ENCODE data around the gene CNTFR. TPM values are rescaled to one million over a fixed set of nuclear protein-coding genes. Genes with fewer than 3 reads are reported as not detected.

CNTFR gene
- polyA plus RNA-seq, 3 donors, result 31.6 to 48.1 (median 45.5) TPM

GRCh38 chr9:34557426-34558321 lies 31.9 kb downstream of the CNTFR start:
- no peak for DNase-seq

GRCh38 chr9:34556949-34557348 lies 32.6 kb downstream of the CNTFR start:
- DNase-seq, result no peak

GRCh38 chr9:34555936-34556525 lies 33.5 kb downstream of the CNTFR start:
- no peak for DNase-seq

GRCh38 chr9:34555500-34555899 lies 34.0 kb downstream of the CNTFR start:
- DNase-seq, result no peak

GRCh38 chr9:34555002-34555348 lies 34.5 kb downstream of the CNTFR start:
- DNase-seq, result peak; percentile 78

GRCh38 chr9:34554211-34555001 lies 35.1 kb downstream of the CNTFR start:
- no peak for DNase-seq

- DNase-seq, result no peak
These were observed 36.0 kb downstream of the CNTFR start for GRCh38 chr9:34553511-34554021.

GRCh38 chr9:34552986-34553385 lies 36.5 kb downstream of the CNTFR start:
- no peak for DNase-seq

GRCh38 chr9:34552606-34552981 lies 36.9 kb downstream of the CNTFR start:
- DNase-seq, result no peak

GRCh38 chr9:34551751-34552605 lies 37.5 kb downstream of the CNTFR start:
- DNase-seq, result no peak

GRCh38 chr9:34550681-34551270 lies 38.7 kb downstream of the CNTFR start:
- DNase-seq, result no peak

- no peak for DNase-seq
These were observed 39.4 kb downstream of the CNTFR start for GRCh38 chr9:34550016-34550680.

GRCh38 chr9:34549407-34549732 lies 40.2 kb downstream of the CNTFR start:
- DNase-seq, result no peak

GRCh38 chr9:34547960-34548611 lies 41.4 kb downstream of the CNTFR start:
- DNase-seq, result peak; percentile 73

- DNase-seq, result no peak
These were observed 42.4 kb downstream of the CNTFR start for GRCh38 chr9:34546834-34547827.

GRCh38 chr9:34546102-34546833 lies 43.3 kb downstream of the CNTFR start:
- DNase-seq, result no peak

GRCh38 chr9:34545497-34545896 lies 44.0 kb downstream of the CNTFR start:
- no peak for DNase-seq

- no peak for DNase-seq
These were observed 45.5 kb downstream of the CNTFR start for GRCh38 chr9:34544035-34544434.

Data from renal pelvis (tissue), 4 donors.